ENCODE measurements around the gene PICK1.
"Not testable (repeated sequence)": the region's sequence is repeated elsewhere in the genome, so short reads cannot be mapped to it uniquely, and the experiment has no call there.

DNA sequence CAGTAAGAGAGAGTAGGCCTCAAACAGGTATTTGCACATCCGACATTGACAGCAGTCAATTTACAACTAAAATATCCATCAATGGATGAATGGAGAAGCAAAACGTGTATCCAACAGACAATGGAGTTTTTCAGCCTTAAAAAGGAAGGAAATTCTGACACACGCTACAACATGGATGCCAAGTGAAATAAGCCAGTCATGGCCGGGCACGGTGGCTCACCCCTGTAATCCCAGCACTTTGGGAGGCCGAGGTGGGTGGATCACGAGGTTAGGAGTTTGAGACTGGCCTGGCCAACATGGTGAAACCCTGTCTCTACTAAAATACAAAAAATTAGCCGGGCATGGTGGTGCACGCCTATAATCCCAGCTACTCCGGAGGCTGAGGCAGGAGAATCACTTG, 60.4 kb downstream of the PICK1 start:
- TF ChIP-seq POLR2AphosphoS5 (IDR thresholded peaks at IDR 0.05; ENCODE audit: low read depth, low read length); POLR2A (IDR thresholded peaks at IDR 0.05; ENCODE audit: low read depth, low read length); TAF1 (IDR thresholded peaks at IDR 0.05; ENCODE audit: borderline replicate concordance, low read depth, low read length): not testable (repeated sequence)

Measured in GM12892 (cell line).